HG03571 (cell line): Measurements from ENCODE around the gene SCAF1.

Experiments
- ATAC-seq: cut with Tn5 transposase; IDR thresholded peaks from one replicate; pipeline ENCODE4 v1.9.1; 2021; ENCODE audit not compliant: unreplicated experiment

Gene SCAF1

GRCh38 chr19:49704888-49705642 lies 63.1 kb downstream of the SCAF1 start:
- no peak for ATAC-seq

GRCh38 chr19:49705919-49706318 lies 63.9 kb downstream of the SCAF1 start:
- ATAC-seq, result no peak
